A549 (cell line): ENCODE results near the gene BICD2. TPM values are rescaled to one million over a fixed set of nuclear protein-coding genes. Genes with fewer than 3 reads are reported as not detected.

Experiments used
- ATAC-seq, 2 experiments: fragments of 200-7000 bp in 1 of 2; fragments of >200 bp in 1 of 2; cut with Nextera tagmentation in 1 of 2; cut with Tn5 transposase in 1 of 2; 3 replicates each; pipeline versions ENCODE4 v1.8.0 to v1.9.1; 2018 to 2020; ENCODE audit warnings: mild to moderate bottlenecking in 1 of 2, moderate library complexity in 1 of 2
- CTCF ChIA-PET: fragments of 300-600 bp; sonication (Branson Sonifier 250); formaldehyde crosslinking; extraction: SDS; loops from one replicate; lab custom pipeline; 2021; ENCODE audit warnings: antibody characterized with exemption, inconsistent platforms; lab: Yijun Ruan, JAX
- POLR2A ChIA-PET: fragments of 350-600 bp; formaldehyde crosslinking; extraction: SDS; loops from one replicate; lab custom pipeline; 2021; ENCODE audit warnings: antibody characterized with exemption, inconsistent platforms; lab: Yijun Ruan, JAX
- DNase-seq, 2 experiments: peaks; one replicate each; pipeline versions ENCODE4 v3.0.0 to v3.0.0-alpha.2; 2011 to 2016; ENCODE audit warnings: low read depth in 1 of 2, low spot score in 1 of 2
- FAIRE-seq: peaks from 2 replicates; lab custom pipeline; 2011; peaks lifted over from hg19 to GRCh38; lab: Jason Lieb, UNC
- H3K27ac ChIP-seq, 2 experiments: fragments of >200 bp; sonication (Bioruptor Twin); formaldehyde crosslinking; 3 replicates each; pipeline ENCODE4 v1.5.1; 2016 to 2017
- H3K4me1 ChIP-seq: fragments of >200 bp; sonication (Bioruptor Twin); formaldehyde crosslinking; 3 replicates; pipeline ENCODE4 v1.6.1; 2016
- H3K4me2 ChIP-seq: fragments of >200 bp; sonication (Bioruptor Twin); formaldehyde crosslinking; 3 replicates; pipeline ENCODE4 v1.6.1; 2016
- H3K4me3 ChIP-seq: fragments of >200 bp; sonication (Bioruptor Twin); formaldehyde crosslinking; 3 replicates; pipeline ENCODE4 v1.5.1; 2016
- H3K9me3 ChIP-seq: fragments of >200 bp; sonication (Bioruptor Twin); formaldehyde crosslinking; 3 replicates; pipeline ENCODE4 v1.6.1; 2016
- BHLHE40 ChIP-seq: IDR thresholded peaks from 2 replicates; pipeline ENCODE4 v1.6.1; 2012; ENCODE audit warnings: low read depth, low read length, inconsistent platforms
- EHMT2 ChIP-seq: fragments of 200-600 bp; sonication (generic); IDR thresholded peaks from 2 replicates; pipeline ENCODE4 v1.6.1; 2016; ENCODE audit warnings: antibody characterized with exemption, low read depth, mild to moderate bottlenecking, moderate library complexity
- GATA3 ChIP-seq: IDR thresholded peaks from 2 replicates; pipeline ENCODE4 v1.6.1; 2012; ENCODE audit warnings: borderline replicate concordance
- HEYL ChIP-seq: fragments of 250-450 bp; sonication (Bioruptor Pico); IDR thresholded peaks from 2 replicates; pipeline ENCODE4 v1.8.0; 2021; ENCODE audit warnings: mild to moderate bottlenecking, moderate library complexity
- JUN ChIP-seq, 2 experiments: fragments of >200 bp; sonication (Bioruptor Twin); formaldehyde crosslinking; IDR thresholded peaks; 2 replicates in 1 of 2; 3 replicates in 1 of 2; pipeline ENCODE4 v1.6.1; 2016 to 2017
- KDM5A ChIP-seq: fragments of 200-600 bp; sonication (generic); IDR thresholded peaks from 2 replicates; pipeline ENCODE4 v1.6.1; 2016; ENCODE audit warnings: antibody characterized with exemption, mild to moderate bottlenecking
- MAFK ChIP-seq: fragments of 450-650 bp; IDR thresholded peaks from 2 replicates; pipeline ENCODE4 v1.6.1; 2014; ENCODE audit not compliant: partially characterized antibody
- NPAS2 ChIP-seq: fragments of 250-450 bp; sonication (Bioruptor Pico); IDR thresholded peaks from 2 replicates; pipeline ENCODE4 v1.8.0; 2022; ENCODE audit warnings: mild to moderate bottlenecking, moderate library complexity, borderline replicate concordance
- PHF8 ChIP-seq: fragments of 200-600 bp; sonication (generic); IDR thresholded peaks from 2 replicates; pipeline ENCODE4 v1.6.1; 2016; ENCODE audit warnings: low read depth, mild to moderate bottlenecking, antibody characterized with exemption, moderate library complexity, borderline replicate concordance
- RCOR1 ChIP-seq: fragments of 150-350 bp; IDR thresholded peaks from 2 replicates; pipeline ENCODE4 v1.6.1; 2014; ENCODE audit warnings: antibody characterized with exemption, low read length, low read depth
- RFX5 ChIP-seq: fragments of 450-650 bp; IDR thresholded peaks from 2 replicates; pipeline ENCODE4 v1.7.1; 2014; ENCODE audit warnings: antibody characterized with exemption, mild to moderate bottlenecking, moderate library complexity
- RNF2 ChIP-seq: fragments of 200-600 bp; sonication (generic); IDR thresholded peaks from 2 replicates; pipeline ENCODE4 v1.6.1; 2016; ENCODE audit warnings: low read depth, mild to moderate bottlenecking, antibody characterized with exemption, moderate library complexity, borderline replicate concordance
- SMC3 ChIP-seq: fragments of >200 bp; sonication (Bioruptor Twin); formaldehyde crosslinking; IDR thresholded peaks from 3 replicates; pipeline ENCODE4 v1.6.1; 2018; ENCODE audit warnings: inconsistent platforms
- TP53 ChIP-seq: fragments of 250-450 bp; sonication (Bioruptor Pico); IDR thresholded peaks from 2 replicates; pipeline ENCODE4 v1.5.0; 2021; ENCODE audit warnings: mild to moderate bottlenecking, moderate library complexity
- ZC3H11A ChIP-seq: fragments of 450-650 bp; IDR thresholded peaks from 2 replicates; pipeline ENCODE4 v1.6.1; 2014; ENCODE audit warnings: antibody characterized with exemption, mild to moderate bottlenecking
- WGBS: methylation state at CpG from one replicate; pipeline ENCODE4 v1.1.6; 2017; ENCODE audit errors: missing lambda C conversion rate; 5-methylcytosine and 5-hydroxymethylcytosine counted together
- polyA plus RNA-seq, 4 experiments: library from polyadenylated mRNA; depleted of rRNA in 3 of 4; stranded (reverse); fragments of >200 nt; fragmentation: RNase III in 1 of 4; extraction: RNeasy Plus Mini Kit Qiagen cat#74134 plus additional on column Dnase treatment in 1 of 4; gene quantifications; 2 replicates in 3 of 4; 3 replicates in 1 of 4; pipeline ENCODE4 v1.2.3, GENCODE V29; 2011 to 2017
- TF ChIP-seq, protein P1 (sequence below): fragments of 250-450 bp; sonication (Bioruptor Pico); IDR thresholded peaks from 2 replicates; pipeline ENCODE4 v1.5.0; 2021; ENCODE audit warnings: mild to moderate bottlenecking, moderate library complexity, borderline replicate concordance
- TF ChIP-seq, protein P2 (sequence below): fragments of 150-350 bp; IDR thresholded peaks from 2 replicates; pipeline ENCODE4 v1.6.1; 2014; ENCODE audit warnings: low read depth, mild to moderate bottlenecking, low read length
- TF ChIP-seq, protein P3 (sequence below): fragments of >200 bp; sonication (Bioruptor Twin); formaldehyde crosslinking; IDR thresholded peaks from 3 replicates; pipeline ENCODE4 v1.6.1; 2016

BICD2 gene
- polyA plus RNA-seq, 2 of the 4 experiments (the other 2 are of a cell fraction): 10.2 to 26.1 TPM

DNA sequence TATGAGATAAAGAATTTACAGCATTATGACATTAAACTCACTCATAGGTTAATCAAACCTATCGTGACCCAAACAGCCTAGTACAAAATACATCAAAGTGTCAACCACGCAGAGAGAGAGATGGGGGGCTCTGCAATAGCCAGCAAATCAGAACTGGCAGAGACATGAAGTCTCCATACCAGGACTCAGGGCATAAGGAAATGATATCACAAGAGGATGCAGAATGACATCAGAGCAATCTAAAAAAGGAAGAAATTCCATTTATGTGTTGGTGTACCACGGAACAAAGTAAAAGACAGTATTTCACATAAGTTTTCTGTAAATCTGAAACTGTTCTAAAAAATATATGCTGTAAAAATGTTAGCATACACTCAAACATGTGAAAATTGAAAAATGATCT lies 24.6 kb downstream of the BICD2 start (continued):
- no peak for TF ChIP-seq JUN (IDR thresholded peaks at IDR 0.05)

DNA sequence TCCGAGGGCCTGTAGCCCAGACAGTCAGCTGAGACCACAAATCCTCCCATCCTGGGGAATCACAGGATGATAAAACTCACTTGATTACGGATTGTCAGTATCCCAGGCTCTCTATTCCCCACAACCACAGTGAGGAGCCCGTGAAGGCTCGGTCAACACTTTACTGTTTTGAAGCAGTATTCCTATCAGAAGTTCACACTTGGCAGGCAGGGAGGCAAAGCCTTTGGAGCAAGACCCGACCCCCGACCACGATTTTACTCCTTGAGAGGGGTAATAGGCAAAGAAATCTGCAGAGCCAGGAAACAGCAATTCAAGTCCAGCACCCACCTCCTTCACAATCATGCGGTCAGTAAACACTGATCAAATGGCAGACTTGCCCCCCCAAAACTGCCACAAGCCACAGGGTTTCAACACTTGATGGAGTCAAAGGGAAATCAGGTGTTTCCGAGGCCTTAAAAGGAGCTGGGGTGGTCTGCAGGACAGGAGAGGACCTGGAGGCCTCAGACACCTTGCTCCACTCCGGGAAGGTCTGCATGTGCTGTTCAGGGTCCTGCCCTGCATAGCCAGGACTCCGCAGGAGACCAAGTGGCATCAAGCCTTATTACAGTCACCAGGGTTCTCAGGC lies 25.2 kb downstream of the BICD2 start:
- CTCF ChIA-PET: interaction anchor here (2.1 kb wide), 1 partner anchor 22 kb away, joined by 6 read pairs; no protein-coding TSS in a partner anchor
- ATAC-seq: no peak

DNA sequence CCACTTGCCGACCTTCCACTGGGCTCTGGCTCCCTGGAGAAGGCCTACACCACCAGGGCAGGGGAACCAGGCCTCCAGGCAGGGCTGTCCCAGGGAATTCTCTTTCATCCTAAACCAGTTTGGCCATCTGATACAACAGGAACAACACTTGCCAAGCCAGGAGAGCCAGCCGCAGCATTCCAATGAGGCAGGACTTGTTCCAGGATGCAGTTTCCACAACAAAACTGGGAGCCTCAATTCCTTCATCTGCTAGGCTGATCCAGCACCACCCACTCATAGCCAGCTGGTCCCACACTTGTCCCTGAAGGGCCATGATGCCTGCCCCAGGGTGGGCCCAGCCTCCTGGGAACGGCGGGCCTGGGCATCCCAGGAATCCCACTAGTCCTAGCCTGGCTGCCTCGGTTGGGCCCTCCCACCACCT lies 26.0 kb downstream of the BICD2 start:
- Histone ChIP-seq H3K27ac (no peak overlapping the region), H3K4me2 (no peak overlapping the region), H3K9me3 (no peaks in the 10 kb centered on the region), H3K4me1 (no peaks in the 10 kb centered on the region), H3K4me3 (no peak overlapping the region)
- ChIA-PET CTCF (interaction anchor here (2.1 kb wide), 1 partner anchor 21 kb away, joined by 6 read pairs; no protein-coding TSS in a partner anchor), POLR2A (no interaction called here)
- WGBS: 90% methylated on average over 3 of the region's 5 CpGs
- ATAC-seq (no peak), FAIRE-seq (no peak), DNase-seq (no peak)
- TF ChIP-seq MAFK (no peak), BHLHE40 (no peak), JUN (IDR thresholded peaks at IDR 0.05) (no peak), NPAS2 (no peak), RFX5 (no peak), TP53 (CRISPR knock-in tag) (no peak), GATA3 (no peak), EHMT2 (no peak), RCOR1 (no peak)
- TF ChIP-seq, protein P1, sequence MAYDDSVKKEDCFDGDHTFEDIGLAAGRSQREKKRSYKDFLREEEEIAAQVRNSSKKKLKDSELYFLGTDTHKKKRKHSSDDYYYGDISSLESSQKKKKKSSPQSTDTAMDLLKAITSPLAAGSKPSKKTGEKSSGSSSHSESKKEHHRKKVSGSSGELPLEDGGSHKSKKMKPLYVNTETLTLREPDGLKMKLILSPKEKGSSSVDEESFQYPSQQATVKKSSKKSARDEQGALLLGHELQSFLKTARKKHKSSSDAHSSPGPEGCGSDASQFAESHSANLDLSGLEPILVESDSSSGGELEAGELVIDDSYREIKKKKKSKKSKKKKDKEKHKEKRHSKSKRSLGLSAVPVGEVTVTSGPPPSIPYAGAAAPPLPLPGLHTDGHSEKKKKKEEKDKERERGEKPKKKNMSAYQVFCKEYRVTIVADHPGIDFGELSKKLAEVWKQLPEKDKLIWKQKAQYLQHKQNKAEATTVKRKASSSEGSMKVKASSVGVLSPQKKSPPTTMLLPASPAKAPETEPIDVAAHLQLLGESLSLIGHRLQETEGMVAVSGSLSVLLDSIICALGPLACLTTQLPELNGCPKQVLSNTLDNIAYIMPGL (CRISPR knock-in tag): no peak
- TF ChIP-seq, protein P2, sequence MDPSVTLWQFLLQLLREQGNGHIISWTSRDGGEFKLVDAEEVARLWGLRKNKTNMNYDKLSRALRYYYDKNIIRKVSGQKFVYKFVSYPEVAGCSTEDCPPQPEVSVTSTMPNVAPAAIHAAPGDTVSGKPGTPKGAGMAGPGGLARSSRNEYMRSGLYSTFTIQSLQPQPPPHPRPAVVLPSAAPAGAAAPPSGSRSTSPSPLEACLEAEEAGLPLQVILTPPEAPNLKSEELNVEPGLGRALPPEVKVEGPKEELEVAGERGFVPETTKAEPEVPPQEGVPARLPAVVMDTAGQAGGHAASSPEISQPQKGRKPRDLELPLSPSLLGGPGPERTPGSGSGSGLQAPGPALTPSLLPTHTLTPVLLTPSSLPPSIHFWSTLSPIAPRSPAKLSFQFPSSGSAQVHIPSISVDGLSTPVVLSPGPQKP: no peak

More for the DNA sequence above, 25.2 kb downstream of the BICD2 start:
- POLR2A ChIA-PET: no interaction called here
- TF ChIP-seq NPAS2: no peak
- 90% methylated on average over 11 of the region's 11 CpGs for WGBS
- H3K4me2 ChIP-seq: no peak overlapping the region
- FAIRE-seq (no peak), DNase-seq (no peak)
- H3K4me3 ChIP-seq: no peak overlapping the region
- H3K4me1 ChIP-seq: no peaks in the 10 kb centered on the region
- no peaks in the 10 kb centered on the region for H3K9me3 ChIP-seq
- no peak overlapping the region for H3K27ac ChIP-seq

DNA sequence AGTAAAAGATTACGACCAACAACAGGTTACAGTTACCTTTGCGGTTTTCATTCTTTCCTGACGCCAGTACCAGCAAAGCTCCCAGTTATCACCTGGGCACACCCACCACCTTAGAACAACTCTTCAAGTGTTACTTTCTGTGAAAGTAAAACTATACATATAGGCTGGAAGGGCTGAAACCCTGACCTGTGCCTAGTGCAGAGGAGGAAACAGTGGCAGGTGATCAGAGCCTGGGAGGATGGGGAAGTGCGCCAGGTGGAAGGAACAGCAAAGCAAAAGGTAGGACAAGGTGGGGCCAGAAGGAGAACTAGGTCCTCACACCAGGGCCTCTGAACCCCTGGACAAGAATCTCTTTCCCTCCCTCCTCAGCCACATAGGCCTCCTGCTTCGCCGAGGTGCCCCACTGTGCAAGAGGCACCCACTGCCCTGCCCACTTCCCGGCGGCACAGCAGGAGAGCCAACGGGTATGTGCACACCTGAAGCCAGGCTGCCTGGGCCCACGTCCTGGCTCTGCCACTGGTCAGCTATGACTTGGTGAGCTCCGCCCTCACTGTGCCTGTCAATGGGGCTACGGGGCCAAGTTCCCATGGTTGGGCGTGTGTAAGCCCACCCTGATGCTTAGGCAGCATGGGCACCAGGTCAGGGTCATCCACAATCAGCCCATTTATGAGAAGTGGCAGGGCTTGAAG lies 26.9 kb downstream of the BICD2 start:
- ATAC-seq: no peak
- CTCF ChIA-PET: interaction anchor here (0.7 to 2.1 kb wide), 4 partner anchors 20 to 53 kb away, joined by 3 to 6 read pairs (median 4); partner anchors contain the start of gene BICD2
- no peak for FAIRE-seq
- Histone ChIP-seq H3K4me2 (no peak overlapping the region), H3K4me3 (no peak overlapping the region), H3K4me1 (no peaks in the 10 kb centered on the region), H3K9me3 (no peaks in the 10 kb centered on the region), H3K27ac (no peak overlapping the region)
- no peak for TF ChIP-seq ZC3H11A
- no peak for TF ChIP-seq HEYL (CRISPR knock-in tag)
- no peak for TF ChIP-seq KDM5A
- no peak for TF ChIP-seq TP53 (CRISPR knock-in tag)
- no peak for TF ChIP-seq RNF2
- no peak for TF ChIP-seq PHF8
- TF ChIP-seq, protein P3, sequence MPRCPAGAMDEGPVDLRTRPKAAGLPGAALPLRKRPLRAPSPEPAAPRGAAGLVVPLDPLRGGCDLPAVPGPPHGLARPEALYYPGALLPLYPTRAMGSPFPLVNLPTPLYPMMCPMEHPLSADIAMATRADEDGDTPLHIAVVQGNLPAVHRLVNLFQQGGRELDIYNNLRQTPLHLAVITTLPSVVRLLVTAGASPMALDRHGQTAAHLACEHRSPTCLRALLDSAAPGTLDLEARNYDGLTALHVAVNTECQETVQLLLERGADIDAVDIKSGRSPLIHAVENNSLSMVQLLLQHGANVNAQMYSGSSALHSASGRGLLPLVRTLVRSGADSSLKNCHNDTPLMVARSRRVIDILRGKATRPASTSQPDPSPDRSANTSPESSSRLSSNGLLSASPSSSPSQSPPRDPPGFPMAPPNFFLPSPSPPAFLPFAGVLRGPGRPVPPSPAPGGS: no peak
- TF ChIP-seq, protein P1 (CRISPR knock-in tag): no peak
- TF ChIP-seq SMC3: no peak
- POLR2A ChIA-PET: no interaction called here
- 92% methylated on average over 11 of the region's 13 CpGs for WGBS
- no peak for DNase-seq
